Lower leg skin (tissue), 3 donors: ENCODE measurements around the gene PPP2R5A.

ENCODE experiments used
- CTCF ChIP-seq, 3 donors: fragments of 450-650 bp; IDR thresholded peaks; one replicate each; pipeline ENCODE4 v1.5.1; 2016; ENCODE audit warnings: antibody characterized with exemption in 3 of 3, mild to moderate bottlenecking in 3 of 3, moderate library complexity in 2 of 3
- POLR2A ChIP-seq, 2 donors: fragments of 450-650 bp; IDR thresholded peaks; one replicate each; pipeline ENCODE4 v1.6.1; 2016 to 2017; ENCODE audit warnings: antibody characterized with exemption in 2 of 2, mild to moderate bottlenecking in 1 of 2, moderate library complexity in 1 of 2

DNA sequence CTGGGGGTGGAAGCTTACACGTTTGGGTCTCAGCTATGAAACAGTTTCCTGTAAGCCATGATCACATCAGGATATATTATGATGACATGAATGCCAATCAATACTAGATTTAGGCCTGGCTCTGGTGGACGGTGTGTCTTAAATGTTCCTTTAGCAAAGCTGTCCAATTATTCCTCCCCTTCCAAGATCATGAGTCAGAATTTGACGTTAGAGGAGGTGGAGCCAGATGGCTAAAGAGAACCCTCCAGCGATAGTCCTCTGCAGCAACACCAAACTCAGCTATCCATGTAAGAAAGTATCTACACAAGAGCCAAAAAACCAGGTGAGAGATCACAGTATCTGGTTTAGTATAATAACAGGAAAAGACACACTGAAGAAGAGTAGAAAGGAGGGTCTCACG is 81.7 kb downstream of the PPP2R5A start:
- TF ChIP-seq POLR2A (IDR thresholded peaks at IDR 0.05) (no peak), CTCF (IDR thresholded peaks at IDR 0.05) (no peak)
